ENCODE data around the gene OR5L1. TPM values are rescaled to one million over a fixed set of nuclear protein-coding genes. Genes with fewer than 3 reads are reported as not detected.

OR5L1 gene
- total and polyA plus RNA-seq, 2 donors from 2014 or later, result not detected

DNA sequence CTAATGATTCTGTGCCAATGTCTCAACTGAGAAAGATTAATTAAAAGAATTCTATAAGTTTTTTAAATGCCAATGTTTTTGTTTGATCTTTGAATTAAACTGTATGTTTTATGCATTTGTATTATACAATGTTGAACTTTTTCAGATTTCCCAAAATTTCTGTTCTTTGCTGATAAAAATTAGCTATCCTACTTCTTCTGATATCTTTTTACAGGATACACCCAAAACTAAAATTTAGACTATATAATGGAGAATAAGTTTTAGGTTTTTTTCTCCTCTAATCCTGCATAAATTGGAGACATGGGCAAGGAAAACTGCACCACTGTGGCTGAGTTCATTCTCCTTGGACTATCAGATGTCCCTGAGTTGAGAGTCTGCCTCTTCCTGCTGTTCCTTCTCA lies 15.8 kb downstream of the OR5L1 start, which contains the start of gene OR5L2:
Gene OR5L2 (plus strand): TSS at position 301 of the 400 bp plus-strand sequence. CDS start 0 bp downstream, at position 301.
- H3K4me1 ChIP-seq (ENCODE audit: control insufficient read depth in 2 of 3, insufficient read depth in 2 of 3, low read depth in 1 of 3, low read length in 3 of 3), result no peaks in the 10 kb centered on the region
- FAIRE-seq (no peak), DNase-seq (no peak)
- intact Hi-C loops (cut with DNase I), result no loop called here
- H3K27ac ChIP-seq (ENCODE audit: low read depth in 2 of 2, low read length in 2 of 2), result no peak within 1 kb of the TSS
- no peak within 1 kb of the TSS for H3K9ac ChIP-seq (ENCODE audit: low read length in 3 of 3)
- H3K4me3 ChIP-seq (ENCODE audit: low read length in 3 of 3), result no peak within 1 kb of the TSS
- no peaks in the 10 kb centered on the region for H3K27me3 ChIP-seq (ENCODE audit: control insufficient read depth, insufficient read depth, low read length)
- H3K9me3 ChIP-seq (ENCODE audit: control insufficient read depth in 2 of 3, insufficient read depth in 1 of 3, low read length in 3 of 3), result no peaks in the 10 kb centered on the region
- H3K36me3 ChIP-seq (ENCODE audit: control insufficient read depth in 2 of 3, insufficient read depth in 3 of 3, low read length in 3 of 3), result no peaks in the 10 kb centered on the region
- no peak for TF ChIP-seq CTCF (IDR thresholded peaks at IDR 0.05; ENCODE audit: borderline replicate concordance, extremely low read depth, insufficient read depth)

DNA sequence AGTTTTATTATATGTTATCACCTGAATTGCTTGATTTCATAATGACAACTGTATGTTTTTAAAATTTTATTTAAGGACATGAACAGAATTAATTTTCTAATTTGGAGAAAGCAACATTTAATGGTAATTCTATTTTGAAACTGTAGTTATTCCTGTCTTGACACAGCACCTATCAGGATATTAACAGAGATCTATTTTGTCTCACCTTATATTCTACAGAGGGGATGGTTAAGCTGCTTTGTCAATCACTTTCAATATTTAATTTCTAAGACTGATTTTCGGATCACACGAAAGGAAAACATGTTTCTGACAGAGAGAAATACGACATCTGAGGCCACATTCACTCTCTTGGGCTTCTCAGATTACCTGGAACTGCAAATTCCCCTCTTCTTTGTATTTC lies 27.3 kb downstream of the OR5L1 start, which contains the start of gene OR5D16:
Gene OR5D16 (plus strand): TSS at position 301 of the 400 bp plus-strand sequence. CDS start 0 bp downstream, at position 301.
- intact Hi-C loops (cut with DNase I), result no loop called here
- H3K9me3 ChIP-seq (ENCODE audit: control insufficient read depth in 2 of 3, insufficient read depth in 1 of 3, low read length in 3 of 3), result peaks cover 0 to 9% (median 2%) of the 10 kb centered on the region in 3 donors
- no peaks in the 10 kb centered on the region for H3K4me1 ChIP-seq (ENCODE audit: control insufficient read depth in 2 of 3, insufficient read depth in 2 of 3, low read depth in 1 of 3, low read length in 3 of 3)
- H3K27ac ChIP-seq (ENCODE audit: low read depth in 2 of 2, low read length in 2 of 2), result no peak within 1 kb of the TSS
- H3K4me3 ChIP-seq (ENCODE audit: low read length in 3 of 3), result no peak within 1 kb of the TSS
- H3K9ac ChIP-seq (ENCODE audit: low read length in 3 of 3), result no peak within 1 kb of the TSS
- H3K27me3 ChIP-seq (ENCODE audit: control insufficient read depth, insufficient read depth, low read length), result no peaks in the 10 kb centered on the region
- H3K36me3 ChIP-seq (ENCODE audit: control insufficient read depth in 2 of 3, insufficient read depth in 3 of 3, low read length in 3 of 3), result no peaks in the 10 kb centered on the region
- FAIRE-seq (no peak), DNase-seq (no peak)
- TF ChIP-seq CTCF (IDR thresholded peaks at IDR 0.05; ENCODE audit: borderline replicate concordance, extremely low read depth, insufficient read depth), result no peak

GRCh38 chr11:55847453-55847852 lies 36.3 kb downstream of the OR5L1 start:
- no peak for FAIRE-seq
- H3K4me1 ChIP-seq (ENCODE audit: control insufficient read depth in 2 of 3, insufficient read depth in 2 of 3, low read depth in 1 of 3, low read length in 3 of 3), result no peaks in the 10 kb centered on the region

More at GRCh38 chr11:55847453-55847852, 36.3 kb downstream of the OR5L1 start:
- H3K9me3 ChIP-seq (ENCODE audit: control insufficient read depth in 2 of 3, insufficient read depth in 1 of 3, low read length in 3 of 3), result no peaks in the 10 kb centered on the region
- H3K36me3 ChIP-seq (ENCODE audit: control insufficient read depth in 2 of 3, insufficient read depth in 3 of 3, low read length in 3 of 3), result no peaks in the 10 kb centered on the region
- intact Hi-C loops (cut with DNase I), result no loop called here
- H3K4me3 ChIP-seq (ENCODE audit: low read length in 3 of 3), result no peak overlapping the region
- no peak overlapping the region for H3K9ac ChIP-seq (ENCODE audit: low read length in 3 of 3)
- no peak for DNase-seq
- no peak for TF ChIP-seq CTCF (IDR thresholded peaks at IDR 0.05; ENCODE audit: borderline replicate concordance, extremely low read depth, insufficient read depth)
- no peak overlapping the region for H3K27ac ChIP-seq (ENCODE audit: low read depth in 2 of 2, low read length in 2 of 2)
- H3K27me3 ChIP-seq (ENCODE audit: control insufficient read depth, insufficient read depth, low read length), result no peaks in the 10 kb centered on the region
